NCI-H748 (cell line): ENCODE data around the gene CLIC3.

ENCODE experiments used
- DNase-seq: peaks from one replicate; lab custom pipeline; 2025; ENCODE audit not compliant: unreplicated experiment; lab: John Stamatoyannopoulos, UW

Gene CLIC3

DNA sequence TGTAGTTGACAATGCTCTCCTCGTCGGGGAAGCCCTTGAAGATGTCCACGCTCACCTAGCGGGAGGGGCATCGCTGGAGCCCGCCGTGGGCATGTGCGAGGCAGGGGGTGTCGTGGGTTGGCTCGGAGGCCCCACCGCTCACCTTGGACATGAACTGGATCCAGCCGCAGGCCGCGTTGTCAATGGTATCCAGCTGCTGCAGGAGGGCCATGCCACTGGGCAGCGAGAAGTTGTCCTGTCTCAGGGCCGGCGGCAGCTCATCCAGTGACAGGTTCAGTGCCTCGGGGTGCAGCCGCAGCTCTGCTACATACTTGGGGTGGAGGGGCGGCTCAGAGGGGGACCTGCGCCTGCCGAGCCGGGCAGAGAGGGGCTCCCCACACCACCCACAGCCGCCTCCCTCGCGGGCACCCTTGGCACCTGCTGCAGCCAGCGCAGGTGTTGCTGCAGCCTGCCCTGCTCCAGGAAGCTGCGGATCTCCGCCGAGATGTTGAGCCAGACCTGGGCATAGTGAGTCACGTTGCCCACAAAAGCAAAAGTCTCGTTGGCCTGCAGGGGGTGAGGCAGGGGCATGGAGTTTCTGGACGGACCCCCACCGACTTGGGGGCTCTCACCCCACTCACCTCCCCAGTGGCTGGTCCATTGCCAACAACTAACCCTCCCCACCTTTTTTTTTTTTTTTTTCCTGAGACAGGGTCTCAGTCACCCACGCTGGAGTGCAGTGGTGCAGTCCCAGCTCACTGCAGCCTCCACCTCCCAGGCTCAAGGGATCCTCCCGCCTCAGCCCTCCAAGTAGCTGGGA is 22.6 kb upstream of the CLIC3 start:
- DNase-seq = no peak

GRCh38 chr9:137017791-137018497 is 21.6 kb upstream of the CLIC3 start:
- no peak for DNase-seq

DNA sequence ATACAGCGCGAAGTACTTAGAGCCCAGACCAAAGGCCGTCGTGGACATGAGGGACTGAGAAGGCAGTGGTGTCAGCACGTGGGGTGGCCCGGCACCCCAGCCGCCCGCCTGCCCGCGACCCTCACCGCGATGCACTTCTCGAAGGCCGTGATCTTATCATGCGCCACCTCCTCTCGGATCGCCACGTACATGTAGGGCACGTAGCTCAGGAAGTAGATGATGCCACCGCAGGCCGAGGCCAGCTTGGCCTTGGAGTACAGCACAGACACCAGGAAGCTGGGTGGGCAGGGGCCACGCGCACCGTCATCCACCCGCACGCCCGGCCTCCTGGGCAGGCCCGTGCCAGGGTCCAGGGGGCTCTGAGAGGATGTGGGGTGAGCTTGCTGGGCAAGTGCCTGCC is 20.7 kb upstream of the CLIC3 start:
- DNase-seq = no peak

- no peak for DNase-seq
These were observed 20.1 kb upstream of the CLIC3 start for GRCh38 chr9:137016436-137016835.

DNA sequence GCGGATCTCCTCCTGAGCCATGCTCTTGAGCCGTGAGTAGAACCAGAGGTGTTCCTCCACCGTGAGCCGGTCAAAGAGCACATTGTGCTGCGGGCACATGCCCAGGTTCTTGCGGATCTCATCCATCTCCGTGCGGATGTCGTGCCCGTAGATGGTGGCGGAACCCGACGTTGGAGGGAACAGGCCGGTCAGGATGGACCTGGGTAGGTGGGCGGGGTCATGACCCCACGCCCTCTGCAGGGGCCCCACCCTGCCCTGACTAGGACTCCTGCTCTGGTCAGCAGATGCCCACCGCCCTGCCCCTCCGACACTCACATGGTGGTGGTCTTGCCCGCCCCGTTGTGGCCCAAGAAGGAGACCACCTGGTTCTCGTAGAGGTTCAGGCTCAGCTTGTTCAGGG is 19.6 kb upstream of the CLIC3 start:
- no peak for DNase-seq

DNA sequence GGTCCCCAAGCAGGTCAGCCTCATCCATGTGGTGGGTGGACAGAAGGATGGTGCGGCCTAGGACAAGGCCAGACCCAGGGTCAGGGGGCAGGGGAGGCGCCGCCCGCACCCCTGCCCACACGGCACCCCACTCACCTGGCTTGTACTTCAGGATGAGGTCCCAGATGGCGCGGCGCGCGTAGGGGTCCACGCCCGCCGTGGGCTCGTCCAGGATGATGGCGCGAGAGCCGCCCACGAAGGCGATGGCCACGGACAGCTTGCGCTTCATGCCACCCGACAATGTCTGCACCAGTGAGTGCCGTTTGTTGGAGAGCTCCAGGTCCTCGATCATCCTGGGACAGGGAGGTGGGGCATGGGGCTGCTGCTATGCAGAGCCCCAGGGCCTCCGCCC is 19.2 kb upstream of the CLIC3 start:
- no peak for DNase-seq

- no peak for DNase-seq
These were observed 18.6 kb upstream of the CLIC3 start for GRCh38 chr9:137014776-137015539.

DNA sequence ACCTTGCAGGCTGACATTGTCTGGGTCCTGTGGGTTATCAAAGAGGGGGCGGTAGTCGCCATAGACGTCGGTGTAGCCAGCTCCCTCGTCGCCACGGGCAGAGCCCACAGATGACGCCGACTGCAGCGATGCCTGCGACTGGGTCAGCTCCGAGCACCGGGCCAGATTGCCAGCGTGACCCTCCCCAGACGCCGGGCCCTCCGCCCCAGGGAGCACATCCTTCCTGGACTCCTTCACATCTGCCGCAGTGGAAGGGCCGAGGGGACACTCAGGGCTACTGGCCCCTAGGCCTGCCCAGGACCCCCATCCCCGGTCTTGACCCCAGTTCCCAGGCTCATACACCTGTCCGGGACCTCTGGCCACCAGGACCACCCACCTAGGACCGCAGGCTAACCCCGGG is 17.8 kb upstream of the CLIC3 start:
- DNase-seq = no peak

GRCh38 chr9:137013571-137013940 is 17.2 kb upstream of the CLIC3 start:
- no peak for DNase-seq

DNA sequence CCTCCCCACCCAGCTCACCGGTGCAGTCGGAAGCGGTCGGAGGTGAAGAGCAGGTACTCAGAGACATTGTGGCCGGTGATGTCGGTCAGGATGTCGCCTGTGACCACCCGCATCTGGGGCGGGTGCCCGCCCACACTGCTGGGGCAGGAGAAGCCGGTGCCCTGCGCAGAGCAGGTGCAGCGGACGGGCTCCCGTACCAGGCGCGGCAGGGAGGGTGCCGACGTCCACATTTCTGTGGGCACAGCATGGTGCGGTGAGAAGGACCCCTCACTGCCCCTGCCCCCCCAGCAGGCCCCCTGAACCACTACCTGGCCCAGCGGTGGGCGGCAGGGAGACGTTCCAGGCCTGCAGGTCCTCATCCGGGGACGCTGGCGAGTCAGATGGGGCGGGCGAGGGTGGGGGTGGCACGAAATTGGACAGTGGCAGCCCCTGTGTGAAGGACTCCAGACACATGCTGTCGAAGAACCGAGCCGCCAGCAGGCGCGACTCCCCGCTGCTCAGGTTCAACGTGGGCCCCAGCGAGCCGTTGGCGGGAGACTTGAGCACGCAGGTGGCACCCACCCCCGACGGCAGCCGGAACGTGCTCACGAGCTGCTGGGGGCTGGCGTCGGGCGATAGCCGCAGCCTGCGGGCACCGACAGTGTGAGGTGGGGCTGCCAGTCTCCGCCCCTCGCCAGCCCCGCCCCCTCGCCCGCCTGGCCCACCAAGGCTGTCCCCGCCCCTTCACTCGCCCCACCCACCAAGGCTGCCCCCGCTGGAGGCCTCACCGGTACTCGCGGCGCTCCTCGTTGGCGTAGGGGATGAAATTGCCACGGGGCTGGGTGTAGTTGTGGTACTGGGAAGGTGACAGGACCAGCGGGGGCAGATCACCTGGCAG is 16.6 kb upstream of the CLIC3 start:
- DNase-seq = no peak

- no peak for DNase-seq
These were observed 15.7 kb upstream of the CLIC3 start for GRCh38 chr9:137011907-137012675.

DNA sequence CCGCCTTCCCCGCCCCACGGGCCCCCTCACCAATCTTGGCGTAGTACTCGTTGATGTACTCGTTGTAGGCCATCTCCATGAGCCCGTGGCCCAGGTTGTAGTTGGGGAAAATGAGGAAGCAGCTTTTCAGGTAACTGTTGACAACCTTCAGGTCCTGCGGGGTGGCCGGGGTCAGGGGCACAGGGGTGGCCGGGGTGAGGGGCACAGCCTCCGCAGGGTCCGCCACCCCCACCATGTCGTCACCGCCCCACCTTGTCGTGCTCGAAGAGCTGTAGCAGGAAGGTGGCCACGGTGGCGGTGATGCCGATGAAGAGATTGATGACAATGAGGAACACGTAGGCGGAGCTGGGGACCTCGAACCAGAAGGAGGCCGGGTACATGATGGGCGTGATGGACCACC is 14.8 kb upstream of the CLIC3 start:
- DNase-seq = no peak

- no peak for DNase-seq
These were observed 13.8 kb upstream of the CLIC3 start for GRCh38 chr9:137009938-137010732.

DNA sequence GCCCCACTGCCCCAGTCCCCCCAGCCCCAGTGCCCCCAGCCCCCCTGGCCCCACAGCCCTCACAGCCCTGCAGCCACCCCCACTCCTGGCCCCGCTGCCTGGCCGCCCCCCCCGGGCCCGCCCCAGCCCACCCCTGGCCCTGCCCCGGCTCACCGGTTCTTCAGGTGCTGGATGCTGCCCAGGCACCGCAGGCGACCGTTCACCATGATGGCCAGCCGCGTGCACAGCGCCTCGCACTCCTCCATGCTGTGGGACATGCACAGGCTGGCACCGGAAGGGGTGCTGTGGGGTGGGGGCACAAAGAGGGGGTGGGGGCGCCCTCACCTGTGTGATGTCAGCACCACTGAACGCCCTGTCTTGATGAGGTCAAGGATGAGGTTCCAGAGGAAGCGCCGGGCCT is 12.8 kb upstream of the CLIC3 start:
- no peak for DNase-seq

- DNase-seq = no peak
These were observed 11.9 kb upstream of the CLIC3 start for GRCh38 chr9:137008312-137008711.

DNA sequence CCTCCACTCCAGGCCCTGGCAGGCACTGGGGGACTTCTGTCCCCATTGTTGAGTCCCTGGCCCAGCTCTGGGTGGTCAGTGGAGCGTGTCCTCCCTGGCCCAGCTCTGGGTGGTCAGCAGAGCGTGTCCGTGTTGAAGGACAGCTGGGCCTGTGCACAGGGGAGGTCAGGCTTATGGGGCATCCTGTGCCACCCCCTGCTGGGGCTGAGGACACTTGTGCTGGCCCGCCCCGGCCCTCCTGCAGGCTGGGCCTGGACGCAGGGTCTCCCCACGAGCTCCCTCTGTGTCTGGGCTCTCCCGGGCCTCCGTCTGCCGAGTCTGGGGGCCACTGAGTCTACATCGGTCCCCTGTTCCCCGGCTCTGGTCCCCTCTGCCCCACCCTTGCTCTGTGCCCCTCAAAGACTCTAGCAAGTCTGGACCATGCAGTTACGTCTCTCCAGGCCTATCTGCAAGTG is 11.5 kb upstream of the CLIC3 start:
- no peak for DNase-seq

DNA sequence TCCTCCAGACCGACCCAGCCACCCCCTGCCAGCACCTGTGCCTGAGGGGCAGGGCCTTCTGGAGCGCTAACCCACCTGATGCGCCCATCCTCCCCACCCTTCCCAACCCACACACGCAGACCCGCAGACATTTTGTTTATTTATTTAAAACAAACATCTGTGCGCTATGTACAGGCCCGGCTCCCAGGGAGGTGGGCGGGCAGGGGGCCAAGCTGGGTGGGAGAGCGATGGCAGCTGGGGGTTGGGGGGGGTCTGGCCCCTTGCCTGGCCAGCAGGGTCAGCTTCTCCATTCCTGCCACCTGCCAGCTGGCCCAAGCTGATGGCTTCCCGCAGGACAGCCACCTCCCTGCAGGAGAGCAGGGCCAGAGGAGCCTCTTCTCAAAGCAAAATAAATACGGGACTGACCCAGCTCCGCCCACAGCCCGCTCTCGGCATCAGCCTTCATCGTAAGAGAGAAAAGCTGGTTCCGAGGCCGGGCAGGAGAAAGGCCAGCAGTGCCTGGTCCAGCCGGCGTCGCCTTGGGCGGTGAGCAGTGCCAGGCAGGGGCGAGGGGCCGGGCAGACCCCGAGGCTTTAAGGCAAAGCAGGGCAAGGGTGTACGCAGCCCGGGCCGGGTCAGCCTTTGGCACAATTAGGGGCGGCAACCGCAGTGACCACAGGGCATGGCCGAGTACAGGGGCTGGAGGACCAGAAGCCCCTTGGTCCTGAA is 10.9 kb upstream of the CLIC3 start:
- DNase-seq = peak; percentile 46

DNA sequence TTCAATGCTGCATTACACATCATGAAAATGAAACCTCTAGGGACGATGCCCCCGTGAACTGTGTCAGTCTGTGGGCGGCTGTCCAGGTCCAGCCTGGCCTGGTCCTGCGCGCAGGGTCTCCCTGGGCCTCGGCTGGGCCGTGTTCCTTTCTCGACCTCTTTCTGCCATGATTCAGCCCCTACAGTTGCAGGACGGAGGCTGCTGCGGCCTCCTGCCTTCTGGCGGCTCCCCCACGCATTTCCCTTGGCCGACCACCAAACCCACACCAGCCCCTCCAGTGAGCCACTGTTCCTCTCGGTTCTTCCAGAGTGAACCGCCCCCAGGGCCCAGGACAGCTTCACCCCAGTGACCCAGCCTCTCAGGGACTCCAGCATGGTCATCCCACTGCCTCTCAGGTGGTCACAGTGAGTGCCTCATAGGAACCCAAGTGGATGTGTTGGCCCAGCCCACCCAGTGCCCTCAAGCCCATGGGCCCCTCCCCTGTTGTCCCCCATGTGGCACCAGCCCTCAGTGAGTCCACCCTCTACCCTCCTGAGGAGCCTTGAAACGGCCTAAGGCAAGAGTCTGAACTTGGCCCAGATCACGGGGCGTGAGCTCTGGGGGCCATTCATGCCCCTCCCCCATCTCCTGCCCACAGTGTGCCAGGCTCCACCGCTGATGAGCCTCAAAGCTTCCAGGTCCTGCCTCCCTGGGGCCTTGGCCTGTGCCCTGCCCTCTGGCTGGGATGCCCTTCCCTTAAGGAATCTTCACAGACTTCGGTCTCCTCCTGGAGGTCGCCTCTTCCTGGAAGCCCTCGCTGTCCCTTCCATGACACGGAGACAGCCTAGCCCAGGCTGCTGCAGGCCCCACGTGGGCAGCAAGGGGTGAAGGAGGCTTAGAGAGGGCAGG is 10.0 kb upstream of the CLIC3 start:
- no peak for DNase-seq
